Liver (tissue), 3 donors: ENCODE data around the gene CST9.

ENCODE experiments used
- CTCF ChIP-seq: fragments of 150-350 bp; IDR thresholded peaks from 2 replicates; pipeline ENCODE4 v1.5.1; 2017; ENCODE audit warnings: improper control_type of control experiment, low read depth, low read length; ENCODE audit not compliant: missing input control
- FOXA1 ChIP-seq: IDR thresholded peaks from 2 replicates; pipeline ENCODE4 v1.6.1; 2016; ENCODE audit warnings: antibody characterized with exemption
- GABPA ChIP-seq, 2 donors: IDR thresholded peaks in 1 of 2; conservative IDR thresholded peaks in 1 of 2; 2 replicates each; pipeline ENCODE4 v1.6.1; 2016; ENCODE audit warnings: antibody characterized with exemption in 2 of 2, mild to moderate bottlenecking in 1 of 2, moderate library complexity in 1 of 2
- JUND ChIP-seq, 2 donors: IDR thresholded peaks; 2 replicates each; pipeline ENCODE4 v1.6.1; 2016; ENCODE audit warnings: antibody characterized with exemption in 2 of 2
- MAX ChIP-seq: IDR thresholded peaks from 2 replicates; pipeline ENCODE4 v1.6.1; 2016; ENCODE audit warnings: antibody characterized with exemption
- RAD21 ChIP-seq, 2 donors: IDR thresholded peaks; 2 replicates each; pipeline ENCODE4 v1.6.1; 2016; ENCODE audit warnings: antibody characterized with exemption in 2 of 2, mild to moderate bottlenecking in 2 of 2
- YY1 ChIP-seq: IDR thresholded peaks from 2 replicates; pipeline ENCODE4 v1.6.1; 2016; ENCODE audit warnings: antibody characterized with exemption, mild to moderate bottlenecking
- donor health status: healthy.
- donor health status: healthy.

GRCh38 chr20:23574977-23575376, 30.7 kb downstream of the CST9 start:
- TF ChIP-seq YY1, result no peak
- no peak for TF ChIP-seq MAX
- no peak for TF ChIP-seq CTCF
- no peak for TF ChIP-seq FOXA1
- TF ChIP-seq JUND (IDR thresholded peaks at IDR 0.05), result no peak
- no peak for TF ChIP-seq GABPA (IDR thresholded peaks at IDR 0.05 in 1 of 2, conservative IDR thresholded peaks at IDR 0.05 in 1 of 2)
- no peak for TF ChIP-seq RAD21 (IDR thresholded peaks at IDR 0.05)
